GM12878 (cell line): Measurements from ENCODE around the gene SEMA4A.
A peak's percentile ranks its signal among the peaks of the same experiment; 100 is the strongest.

Experiments
- EZH2 ChIP-seq: IDR thresholded peaks from 2 replicates; pipeline ENCODE4 v1.6.1; 2012; ENCODE audit warnings: low read depth, mild to moderate bottlenecking, control low read depth, inconsistent platforms, low read length, borderline replicate concordance; ENCODE audit not compliant: control insufficient read depth
- POLR2A ChIP-seq: IDR thresholded peaks from 2 replicates; pipeline ENCODE4 v1.6.1; 2011; ENCODE audit warnings: low read depth, mild to moderate bottlenecking, low read length
- POLR2AphosphoS5 ChIP-seq: IDR thresholded peaks from 2 replicates; pipeline ENCODE4 v1.6.1; 2011; ENCODE audit warnings: mild to moderate bottlenecking, low read length, inconsistent platforms
- YY1 ChIP-seq: IDR thresholded peaks from 2 replicates; pipeline ENCODE4 v1.6.1; 2011; ENCODE audit warnings: low read depth, mild to moderate bottlenecking, low read length
- TF ChIP-seq, protein P1 (sequence below), 3 experiments: IDR thresholded peaks in 2 of 3; conservative IDR thresholded peaks in 1 of 3; 2 replicates each; pipeline ENCODE4 v1.5.1; 2011; ENCODE audit warnings: low read depth in 3 of 3, low read length in 3 of 3, mild to moderate bottlenecking in 3 of 3, control low read depth in 2 of 3, moderate library complexity in 2 of 3, inconsistent platforms in 1 of 3, mixed read lengths in 1 of 3; ENCODE audit not compliant: control insufficient read depth in 2 of 3, insufficient read depth in 1 of 3; ENCODE audit errors: extremely low read depth in 1 of 3

DNA sequence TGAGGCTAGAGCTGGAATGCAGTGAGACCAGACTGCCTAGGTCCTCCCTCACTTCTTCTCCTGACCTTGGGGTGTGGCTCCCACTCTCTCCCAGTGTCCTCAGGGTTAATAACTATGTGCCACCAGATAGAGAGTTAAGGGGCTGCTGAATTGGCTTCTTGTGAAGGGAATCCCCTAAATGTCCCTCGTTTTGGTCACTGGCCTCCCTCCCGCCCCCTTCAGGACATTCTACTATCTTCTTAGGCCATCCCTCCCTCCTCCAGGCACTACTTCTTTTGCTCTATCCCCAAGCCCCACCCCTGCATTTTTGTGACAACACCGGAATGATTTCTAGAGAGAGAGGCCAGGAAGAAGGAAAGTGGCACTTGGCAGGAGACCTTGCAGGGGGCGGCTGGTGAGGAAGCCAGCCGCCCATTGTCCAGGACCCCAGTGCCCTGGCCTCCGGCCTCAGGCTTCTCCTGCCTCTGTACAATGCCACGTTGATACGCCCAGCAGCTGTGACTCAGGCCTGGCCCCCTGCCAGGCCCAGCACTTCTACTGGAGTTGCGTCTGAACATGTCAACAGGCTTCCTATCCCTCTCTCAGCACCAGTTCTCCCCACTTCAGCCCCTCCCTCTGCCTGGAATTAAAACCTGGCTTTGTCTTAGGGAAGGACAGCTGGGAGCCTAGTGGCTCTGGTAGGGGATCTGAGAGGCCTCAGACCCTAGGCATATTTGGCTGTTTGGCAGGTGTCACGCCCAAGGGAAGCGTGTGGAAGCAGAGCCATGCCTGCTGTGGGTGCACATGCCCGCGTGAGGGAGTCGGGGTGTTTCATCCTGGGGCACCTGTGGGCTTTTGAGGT is 29.8 kb upstream of the SEMA4A start:
- no peak for TF ChIP-seq YY1
- peak; percentile 52; the same call in 1 of the 2 replicates for TF ChIP-seq POLR2AphosphoS5
- no peak for TF ChIP-seq EZH2
- TF ChIP-seq POLR2A: no peak
- TF ChIP-seq, protein P1, sequence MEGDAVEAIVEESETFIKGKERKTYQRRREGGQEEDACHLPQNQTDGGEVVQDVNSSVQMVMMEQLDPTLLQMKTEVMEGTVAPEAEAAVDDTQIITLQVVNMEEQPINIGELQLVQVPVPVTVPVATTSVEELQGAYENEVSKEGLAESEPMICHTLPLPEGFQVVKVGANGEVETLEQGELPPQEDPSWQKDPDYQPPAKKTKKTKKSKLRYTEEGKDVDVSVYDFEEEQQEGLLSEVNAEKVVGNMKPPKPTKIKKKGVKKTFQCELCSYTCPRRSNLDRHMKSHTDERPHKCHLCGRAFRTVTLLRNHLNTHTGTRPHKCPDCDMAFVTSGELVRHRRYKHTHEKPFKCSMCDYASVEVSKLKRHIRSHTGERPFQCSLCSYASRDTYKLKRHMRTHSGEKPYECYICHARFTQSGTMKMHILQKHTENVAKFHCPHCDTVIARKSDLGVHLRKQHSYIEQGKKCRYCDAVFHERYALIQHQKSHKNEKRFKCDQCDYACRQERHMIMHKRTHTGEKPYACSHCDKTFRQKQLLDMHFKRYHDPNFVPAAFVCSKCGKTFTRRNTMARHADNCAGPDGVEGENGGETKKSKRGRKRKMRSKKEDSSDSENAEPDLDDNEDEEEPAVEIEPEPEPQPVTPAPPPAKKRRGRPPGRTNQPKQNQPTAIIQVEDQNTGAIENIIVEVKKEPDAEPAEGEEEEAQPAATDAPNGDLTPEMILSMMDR (IDR thresholded peaks at IDR 0.05 in 2 of 3, conservative IDR thresholded peaks at IDR 0.05 in 1 of 3; ENCODE audit: control insufficient read depth in 2 of 3, extremely low read depth in 1 of 3, insufficient read depth in 1 of 3, low read depth in 3 of 3, low read length in 3 of 3): peak; percentile 25 to 32 (median 29); a peak in 4 of 6 replicates
